Activated naive CD8-positive, alpha-beta T cell (primary cell): ENCODE measurements around the gene CLDN4.
"Not testable (repeated sequence)": the region's sequence is repeated elsewhere in the genome, so short reads cannot be mapped to it uniquely, and the experiment has no call there.

ENCODE experiments used
- H3K27ac Mint-ChIP-seq: one replicate; pipeline ENCODE4 v1.8.0; 2021; ENCODE audit warnings: mixed read lengths
- H3K27me3 Mint-ChIP-seq: one replicate; pipeline ENCODE4 v1.8.0; 2021; ENCODE audit warnings: mixed read lengths
- H3K36me3 Mint-ChIP-seq: one replicate; pipeline ENCODE4 v1.8.0; 2021; ENCODE audit warnings: mixed read lengths
- H3K4me1 Mint-ChIP-seq: one replicate; pipeline ENCODE4 v1.8.0; 2021; ENCODE audit warnings: low read depth, mixed read lengths
- H3K4me3 Mint-ChIP-seq: one replicate; pipeline ENCODE4 v1.8.0; 2021; ENCODE audit warnings: mild to moderate bottlenecking, mixed read lengths
- H3K9me3 Mint-ChIP-seq: one replicate; pipeline ENCODE4 v1.8.0; 2021; ENCODE audit warnings: low read depth, mixed read lengths

The CLDN4 gene

GRCh38 chr7:73831834-73832651, 1.2 kb downstream of the CLDN4 start:
- Mint-ChIP-seq H3K9me3 (no peaks in the 10 kb centered on the region), H3K4me1 (peaks cover 21% of the 10 kb centered on the region), H3K4me3 (no peak overlapping the region), H3K36me3 (no peaks in the 10 kb centered on the region), H3K27me3 (peaks cover 4% of the 10 kb centered on the region), H3K27ac (no peak overlapping the region)

GRCh38 chr7:73832806-73833205, 2.0 kb downstream of the CLDN4 start:
- no peaks in the 10 kb centered on the region for H3K9me3 Mint-ChIP-seq
- no peak overlapping the region for H3K4me3 Mint-ChIP-seq
- no peak overlapping the region for H3K27ac Mint-ChIP-seq
- no peaks in the 10 kb centered on the region for H3K36me3 Mint-ChIP-seq
- H3K27me3 Mint-ChIP-seq: peaks cover 4% of the 10 kb centered on the region
- H3K4me1 Mint-ChIP-seq: peaks cover 13% of the 10 kb centered on the region

GRCh38 chr7:73833251-73833919, 2.6 kb downstream of the CLDN4 start:
- peaks cover 3% of the 10 kb centered on the region for H3K27me3 Mint-ChIP-seq
- no peak overlapping the region for H3K4me3 Mint-ChIP-seq
- no peak overlapping the region for H3K27ac Mint-ChIP-seq
- no peaks in the 10 kb centered on the region for H3K9me3 Mint-ChIP-seq
- no peaks in the 10 kb centered on the region for H3K36me3 Mint-ChIP-seq
- H3K4me1 Mint-ChIP-seq: peaks cover 9% of the 10 kb centered on the region

GRCh38 chr7:73834626-73835191, 3.9 kb downstream of the CLDN4 start:
- H3K4me3 Mint-ChIP-seq: no peak overlapping the region
- peaks cover 2% of the 10 kb centered on the region for H3K27me3 Mint-ChIP-seq
- H3K27ac Mint-ChIP-seq: no peak overlapping the region
- no peaks in the 10 kb centered on the region for H3K9me3 Mint-ChIP-seq
- H3K36me3 Mint-ChIP-seq: no peaks in the 10 kb centered on the region
- H3K4me1 Mint-ChIP-seq: peaks cover under 1% of the 10 kb centered on the region

GRCh38 chr7:73837167-73837566, 6.4 kb downstream of the CLDN4 start:
- H3K4me3 Mint-ChIP-seq, H3K36me3 Mint-ChIP-seq, H3K27me3 Mint-ChIP-seq, H3K27ac Mint-ChIP-seq, H3K4me1 Mint-ChIP-seq, H3K9me3 Mint-ChIP-seq: not testable (repeated sequence)

GRCh38 chr7:73838642-73839041, 7.8 kb downstream of the CLDN4 start:
- Mint-ChIP-seq H3K27ac (no peak overlapping the region), H3K9me3 (no peaks in the 10 kb centered on the region), H3K27me3 (no peaks in the 10 kb centered on the region), H3K36me3 (no peaks in the 10 kb centered on the region), H3K4me1 (peaks cover 4% of the 10 kb centered on the region), H3K4me3 (no peak overlapping the region)

- no peak overlapping the region for H3K27ac Mint-ChIP-seq
- peaks cover 11% of the 10 kb centered on the region for H3K4me1 Mint-ChIP-seq
- H3K36me3 Mint-ChIP-seq: no peaks in the 10 kb centered on the region
- no peak overlapping the region for H3K4me3 Mint-ChIP-seq
- H3K9me3 Mint-ChIP-seq: no peaks in the 10 kb centered on the region
- no peaks in the 10 kb centered on the region for H3K27me3 Mint-ChIP-seq
Measured at GRCh38 chr7:73839290-73839689, 8.5 kb downstream of the CLDN4 start.

GRCh38 chr7:73839743-73840714, 9.2 kb downstream of the CLDN4 start:
- Mint-ChIP-seq H3K27me3 (no peaks in the 10 kb centered on the region), H3K4me1 (peaks cover 11% of the 10 kb centered on the region), H3K27ac (no peak overlapping the region), H3K9me3 (no peaks in the 10 kb centered on the region), H3K36me3 (no peaks in the 10 kb centered on the region), H3K4me3 (peak overlapping the region; percentile 9)

- Mint-ChIP-seq H3K4me3 (no peak overlapping the region), H3K4me1 (peaks cover 11% of the 10 kb centered on the region), H3K27me3 (no peaks in the 10 kb centered on the region), H3K36me3 (no peaks in the 10 kb centered on the region), H3K27ac (no peak overlapping the region), H3K9me3 (no peaks in the 10 kb centered on the region)
Measured at GRCh38 chr7:73840715-73841379, 10.1 kb downstream of the CLDN4 start.

GRCh38 chr7:73841689-73842066, 10.9 kb downstream of the CLDN4 start:
- Mint-ChIP-seq H3K36me3 (no peaks in the 10 kb centered on the region), H3K4me1 (peaks cover 11% of the 10 kb centered on the region), H3K27ac (no peak overlapping the region)

GRCh38 chr7:73842067-73842976, 11.5 kb downstream of the CLDN4 start, which contains the start of gene METTL27:
TSS of gene METTL27 (minus strand) at chr7:73842516. CDS start at chr7:73842140, 376 bp downstream.
- peak within 1 kb of the TSS; percentile 85 for H3K4me3 Mint-ChIP-seq
- peak within 1 kb of the TSS; percentile 58 for H3K27ac Mint-ChIP-seq
- H3K4me1 Mint-ChIP-seq: peaks cover 11% of the 10 kb centered on the region
- no peaks in the 10 kb centered on the region for H3K27me3 Mint-ChIP-seq
- H3K9me3 Mint-ChIP-seq: no peaks in the 10 kb centered on the region
- no peaks in the 10 kb centered on the region for H3K36me3 Mint-ChIP-seq

More at GRCh38 chr7:73841689-73842066, 10.9 kb downstream of the CLDN4 start:
- Mint-ChIP-seq H3K9me3 (no peaks in the 10 kb centered on the region), H3K4me3 (peak overlapping the region; percentile 85), H3K27me3 (no peaks in the 10 kb centered on the region)

GRCh38 chr7:73844131-73844547, 13.3 kb downstream of the CLDN4 start:
- H3K27me3 Mint-ChIP-seq: no peaks in the 10 kb centered on the region
- H3K4me1 Mint-ChIP-seq: peaks cover 11% of the 10 kb centered on the region
- H3K9me3 Mint-ChIP-seq: no peaks in the 10 kb centered on the region
- no peaks in the 10 kb centered on the region for H3K36me3 Mint-ChIP-seq
- peak overlapping the region; percentile 40 for H3K4me3 Mint-ChIP-seq
- no peak overlapping the region for H3K27ac Mint-ChIP-seq

- no peaks in the 10 kb centered on the region for H3K27me3 Mint-ChIP-seq
- no peaks in the 10 kb centered on the region for H3K9me3 Mint-ChIP-seq
- no peak overlapping the region for H3K4me3 Mint-ChIP-seq
- H3K36me3 Mint-ChIP-seq: no peaks in the 10 kb centered on the region
- H3K27ac Mint-ChIP-seq: no peak overlapping the region
- H3K4me1 Mint-ChIP-seq: peaks cover 11% of the 10 kb centered on the region
Measured at GRCh38 chr7:73844848-73845460, 14.2 kb downstream of the CLDN4 start.
